ENCODE measurements around the gene CCDC93. TPM values are rescaled to one million over a fixed set of nuclear protein-coding genes. Genes with fewer than 3 reads are reported as not detected.

CCDC93 gene
- 10 to 100 TPM; 18.3 to 24.6 TPM for total RNA-seq
- long read RNA-seq, full-length matches to known transcripts: 1 of 13 reads
- long read RNA-seq, partial matches to known transcripts: 4 of 13 reads
- long read RNA-seq, other reads (novel, unspliced or antisense): 8 of 13 reads

DNA sequence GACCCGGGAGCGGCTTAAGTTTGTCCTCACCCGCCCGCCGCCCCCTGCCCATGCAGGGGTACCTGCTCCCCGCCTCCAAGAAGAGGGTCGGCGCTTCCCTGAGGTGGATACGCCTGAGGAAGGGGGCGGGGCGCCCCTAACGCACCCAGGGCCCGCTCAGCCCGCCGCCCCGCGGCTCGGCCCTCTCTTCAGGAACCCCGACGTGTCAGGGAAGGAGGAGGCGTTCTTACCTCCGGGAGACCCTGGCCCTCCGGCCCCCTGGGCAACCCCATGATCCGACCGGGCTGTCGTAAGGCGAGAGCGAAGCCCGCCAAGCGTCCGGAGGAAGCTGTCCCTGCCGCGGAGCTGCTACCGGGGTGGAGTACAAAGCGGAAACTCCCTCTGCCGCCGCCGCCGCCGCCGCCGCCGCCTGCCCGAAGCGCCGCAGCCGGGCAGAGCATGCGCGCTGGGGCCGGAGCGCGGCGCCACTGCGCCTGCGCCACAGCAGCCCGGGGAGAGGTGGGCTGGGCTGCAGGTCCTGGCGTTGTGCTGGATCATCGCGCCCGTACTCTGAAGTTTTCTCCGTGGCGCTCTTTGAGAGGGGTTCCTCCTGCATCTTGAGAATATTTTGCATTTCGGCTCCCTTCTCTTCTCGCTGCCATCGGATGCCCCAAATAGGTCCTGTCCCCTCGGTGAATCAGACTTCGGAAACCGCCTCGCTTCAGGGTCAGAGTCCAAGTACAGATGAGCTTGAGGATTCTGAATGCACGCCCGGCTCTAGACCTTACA, at the start of gene CCDC93:
CCDC93 (minus strand) TSS at position 347 of the 768 bp plus-strand sequence; CDS start at position 272, 75 bp downstream.
- intact Hi-C loops (cut with DNase I): no loop called here
- DNase-seq: peak; percentile 89
- peak; percentile 96 for ATAC-seq

GRCh38 chr2:118062669-118063068, 48.8 kb upstream of the CCDC93 start:
- intact Hi-C loops (cut with DNase I): no loop called here
- ATAC-seq: no peak
- no peak for DNase-seq

- DNase-seq: no peak
- ATAC-seq: no peak
- intact Hi-C loops (cut with DNase I): no loop called here
Measured at GRCh38 chr2:118062048-118062447, 48.2 kb upstream of the CCDC93 start.

DNA sequence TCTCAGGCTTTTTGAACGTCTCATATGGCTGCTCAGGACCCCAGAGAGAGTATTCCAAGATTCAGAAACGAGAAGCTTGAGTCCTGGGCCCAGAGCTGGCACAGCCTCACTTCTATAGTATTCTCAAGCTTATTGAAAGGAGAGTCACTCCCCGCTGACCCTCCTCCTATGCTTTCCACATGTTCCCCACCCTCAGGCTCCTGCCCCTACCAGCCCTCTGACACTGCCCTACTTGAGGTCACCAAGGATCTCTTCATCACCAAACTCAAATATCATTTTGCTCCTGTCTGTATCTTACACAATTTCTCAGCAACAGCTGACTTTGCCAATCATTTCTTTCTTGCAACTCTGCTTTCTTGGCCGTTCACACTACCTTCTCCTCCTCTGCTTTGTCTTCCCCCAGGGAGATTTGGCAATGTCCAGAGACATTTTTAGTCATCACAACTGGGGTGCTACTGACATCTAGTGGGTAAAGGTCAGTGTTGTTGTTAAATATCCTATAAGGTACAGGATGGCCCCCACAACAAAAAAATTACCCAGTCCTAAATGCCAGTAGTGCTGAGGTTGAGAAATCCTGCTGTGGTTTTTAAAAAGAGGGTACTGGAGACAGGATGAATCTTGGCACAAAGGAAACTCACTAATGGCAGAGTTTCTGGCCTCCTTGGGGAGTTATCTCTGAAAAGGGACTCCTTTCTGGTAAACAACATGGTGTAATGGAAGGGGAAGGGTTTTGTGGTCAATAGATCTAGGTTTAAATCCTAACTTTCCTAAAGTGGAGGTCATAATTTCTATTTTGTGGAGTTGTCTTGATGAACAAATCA, 47.5 kb upstream of the CCDC93 start:
- ATAC-seq: peak; percentile 71 to 75

DNA sequence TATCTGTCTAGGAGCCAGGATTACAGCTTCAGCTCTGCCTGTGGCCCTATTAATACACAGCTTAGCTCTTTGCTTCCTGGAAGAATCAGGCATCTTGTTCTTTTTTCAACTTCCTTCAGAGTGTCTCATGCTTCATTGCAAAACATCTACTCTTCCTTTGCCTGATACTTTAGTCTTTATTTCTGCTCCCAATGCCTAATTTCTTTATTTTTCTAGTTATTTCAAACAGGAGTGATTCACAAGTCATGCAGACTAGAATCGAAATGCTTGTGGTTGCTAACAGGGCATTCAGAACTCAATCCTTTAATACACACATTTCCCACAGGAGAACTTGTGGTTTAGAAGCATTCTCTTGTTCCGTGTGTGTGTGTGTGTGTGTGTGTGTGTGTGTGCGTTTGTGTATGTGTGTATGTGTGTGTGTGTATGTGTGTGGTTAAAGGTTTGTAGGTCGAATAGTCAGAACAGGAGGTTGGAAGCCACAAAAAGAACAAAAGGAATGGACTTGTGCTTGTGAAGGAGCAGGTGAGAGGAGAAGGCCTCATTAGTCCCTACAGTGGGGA, 46.1 kb upstream of the CCDC93 start:
- ATAC-seq (no peak), DNase-seq (no peak)
- intact Hi-C loops (cut with DNase I): no loop called here

More for the DNA sequence above, 47.5 kb upstream of the CCDC93 start:
- no peak for DNase-seq
- intact Hi-C loops (cut with DNase I): no loop called here

DNA sequence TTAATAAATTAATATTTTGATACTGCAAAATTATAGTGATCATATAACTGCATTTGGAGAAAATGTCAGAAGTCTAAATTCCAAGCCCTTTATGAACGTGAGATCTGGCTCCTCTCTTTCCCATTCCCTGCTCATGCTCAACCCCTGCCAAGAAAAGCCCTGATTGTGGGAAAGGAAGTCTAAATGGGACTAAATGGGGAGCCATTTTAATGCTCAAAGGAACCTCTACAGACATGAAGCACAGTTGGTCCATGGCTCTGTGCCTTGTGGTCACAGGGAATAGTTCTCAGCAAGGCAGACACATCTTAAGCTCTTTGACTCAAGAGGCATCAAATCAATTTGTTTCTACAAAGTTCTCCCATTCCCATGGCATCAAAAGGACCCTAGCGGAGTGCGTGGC, 45.1 kb upstream of the CCDC93 start:
- no peak for ATAC-seq
- intact Hi-C loops (cut with DNase I): no loop called here
- no peak for DNase-seq

GRCh38 chr2:118056801-118057200, 42.9 kb upstream of the CCDC93 start:
- ATAC-seq: no peak
- DNase-seq: no peak
- intact Hi-C loops (cut with DNase I): no loop called here

- DNase-seq: no peak
- intact Hi-C loops (cut with DNase I): no loop called here
Measured at GRCh38 chr2:118056165-118056534, 42.3 kb upstream of the CCDC93 start.

GRCh38 chr2:118055512-118056164, 41.8 kb upstream of the CCDC93 start:
- no peak for DNase-seq
- intact Hi-C loops (cut with DNase I): no loop called here
- peak in 1 of 2 donors; percentile 23 for ATAC-seq

More at GRCh38 chr2:118056165-118056534, 42.3 kb upstream of the CCDC93 start:
- ATAC-seq: peak in 1 of 2 donors; percentile 75

DNA sequence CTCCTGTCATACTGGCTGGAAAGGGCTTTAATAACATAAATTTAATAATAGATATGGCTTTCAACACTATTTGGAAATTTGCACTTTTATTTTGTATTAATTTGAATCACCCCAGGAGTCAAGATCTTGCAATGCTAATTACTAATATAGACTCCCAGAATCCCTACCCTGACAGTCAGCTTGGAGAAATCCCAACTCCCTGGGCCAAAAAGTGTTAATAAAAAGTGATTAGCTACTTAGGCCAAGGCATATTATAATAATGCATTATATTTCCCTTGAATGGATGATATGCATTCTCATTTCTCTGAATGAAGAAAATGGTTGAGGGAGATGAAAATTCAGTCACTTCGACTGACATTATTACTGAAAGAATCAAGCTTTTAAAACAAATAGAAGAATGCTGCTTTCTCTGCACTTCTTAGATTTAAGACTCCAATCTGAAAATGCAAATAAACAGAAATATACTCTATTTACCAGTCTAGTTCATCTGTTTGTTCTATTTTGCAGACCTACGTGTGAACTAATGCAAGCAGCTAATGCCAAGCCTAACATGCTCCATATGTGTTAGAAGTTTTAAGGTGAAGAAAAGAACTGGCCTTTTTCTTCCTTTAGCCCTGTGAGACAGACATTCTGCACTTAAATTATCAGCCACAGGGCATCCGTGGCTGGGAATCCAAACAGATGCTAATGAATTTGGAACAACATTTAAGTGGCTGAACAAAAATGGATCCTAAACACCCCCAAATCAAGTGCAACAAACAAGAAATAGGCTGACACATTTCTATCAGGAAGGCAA, 40.5 kb upstream of the CCDC93 start:
- intact Hi-C loops (cut with DNase I): no loop called here
- DNase-seq (no peak), ATAC-seq (no peak)

DNA sequence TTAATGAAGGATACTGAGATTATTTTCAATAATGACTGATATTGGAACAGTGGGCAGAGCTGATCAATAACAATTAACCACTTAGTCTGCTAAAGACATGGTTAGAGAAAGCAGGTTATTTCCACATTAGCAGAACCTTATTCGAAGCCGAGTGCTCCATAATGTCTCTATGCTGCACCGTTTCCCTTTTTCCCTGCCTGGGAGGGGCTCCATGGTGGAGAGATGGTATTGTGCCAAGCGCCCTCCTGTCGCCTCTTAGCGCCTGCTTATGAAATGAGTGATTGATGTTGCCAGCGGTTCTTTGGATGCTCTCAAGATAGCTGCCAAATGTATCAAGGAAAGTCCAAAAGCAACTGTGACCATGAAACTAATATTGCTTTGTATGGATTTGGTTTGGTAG, 39.8 kb upstream of the CCDC93 start:
- no peak for DNase-seq
- intact Hi-C loops (cut with DNase I): no loop called here
- no peak for ATAC-seq

DNA sequence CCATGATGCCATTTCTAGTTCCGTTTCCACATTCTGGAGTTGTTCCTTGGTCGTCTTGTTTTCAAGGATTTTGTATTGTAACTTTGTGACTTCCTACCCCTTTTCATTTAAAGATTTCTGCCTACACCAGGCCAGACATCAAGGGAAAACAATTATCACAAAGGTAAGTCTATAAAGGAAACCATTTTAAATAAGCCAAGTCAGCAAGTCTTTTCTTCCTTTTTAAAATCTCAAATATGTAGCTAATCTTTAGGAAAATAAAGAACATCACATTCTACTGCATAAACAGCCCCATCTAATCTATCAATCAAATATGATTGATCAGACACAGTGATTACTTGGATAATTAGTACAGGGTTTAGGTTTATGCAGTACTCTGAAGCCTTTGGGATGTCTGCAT, 38.6 kb upstream of the CCDC93 start:
- intact Hi-C loops (cut with DNase I): no loop called here
- ATAC-seq: no peak

GRCh38 chr2:118051826-118052358, 38.0 kb upstream of the CCDC93 start:
- intact Hi-C loops (cut with DNase I): no loop called here
- DNase-seq: no peak
- ATAC-seq: no peak

More for the DNA sequence above, 38.6 kb upstream of the CCDC93 start:
- no peak for DNase-seq

DNA sequence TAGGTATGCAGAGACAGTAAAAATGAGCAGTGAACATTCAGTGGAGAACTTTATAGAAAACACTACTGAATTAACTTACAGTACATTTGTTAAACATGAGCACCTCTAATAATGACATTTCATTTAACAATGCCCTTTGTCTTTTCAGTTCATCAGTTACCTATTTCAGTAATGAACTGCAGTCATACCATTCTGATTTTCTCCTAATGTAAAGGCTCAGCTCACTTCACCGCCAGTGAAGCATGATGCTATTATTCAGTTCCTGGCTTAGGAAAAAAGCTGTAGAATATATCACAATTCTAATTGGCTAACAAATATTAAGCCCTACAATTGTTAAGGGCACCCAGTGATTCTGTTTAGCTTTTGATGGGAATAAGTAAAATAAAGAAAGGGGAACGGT, 37.1 kb upstream of the CCDC93 start:
- intact Hi-C loops (cut with DNase I): no loop called here

GRCh38 chr2:118050386-118050785, 36.5 kb upstream of the CCDC93 start:
- intact Hi-C loops (cut with DNase I): no loop called here
- DNase-seq: no peak
- ATAC-seq: no peak

More for the DNA sequence above, 37.1 kb upstream of the CCDC93 start:
- ATAC-seq (no peak), DNase-seq (no peak)

GRCh38 chr2:118049816-118050140, 35.9 kb upstream of the CCDC93 start:
- DNase-seq (no peak), ATAC-seq (no peak)
- intact Hi-C loops (cut with DNase I): loop anchor here in 1 of 2 donors (5.0 to 10.0 kb wide), 2 partner anchors 155 to 808 kb away; no protein-coding TSS in a partner anchor

GRCh38 chr2:118049140-118049815, 35.4 kb upstream of the CCDC93 start:
- ATAC-seq: no peak

GRCh38 chr2:118048401-118048800, 34.5 kb upstream of the CCDC93 start:
- no peak for ATAC-seq
- intact Hi-C loops (cut with DNase I): loop anchor here in 1 of 2 donors (5.0 to 10.0 kb wide), 2 partner anchors 156 to 809 kb away; no protein-coding TSS in a partner anchor
- DNase-seq: no peak

More at GRCh38 chr2:118049140-118049815, 35.4 kb upstream of the CCDC93 start:
- DNase-seq: no peak
- intact Hi-C loops (cut with DNase I): loop anchor here in 1 of 2 donors (5.0 to 10.0 kb wide), 2 partner anchors 156 to 808 kb away; no protein-coding TSS in a partner anchor
